GM12878 (cell line): Measurements from ENCODE around the gene ITPRIPL1. TPM values are rescaled to one million over a fixed set of nuclear protein-coding genes. Genes with fewer than 3 reads are reported as not detected.

Experiments used
- ATF2 ChIP-seq: IDR thresholded peaks from 2 replicates; pipeline ENCODE4 v1.6.1; 2012; ENCODE audit warnings: low read length, inconsistent platforms
- BHLHE40 ChIP-seq, 2 experiments: fragments of 450-650 bp in 1 of 2; IDR thresholded peaks; 2 replicates each; pipeline ENCODE4 v1.6.1; 2011 to 2017; ENCODE audit warnings: low read depth in 2 of 2, borderline replicate concordance in 1 of 2, improper control_type of control experiment in 1 of 2, low read length in 1 of 2, mild to moderate bottlenecking in 1 of 2
- BMI1 ChIP-seq: fragments of 450-650 bp; IDR thresholded peaks from 2 replicates; pipeline ENCODE4 v1.6.1; 2016; ENCODE audit warnings: mild to moderate bottlenecking, moderate library complexity, borderline replicate concordance
- BRCA1 ChIP-seq: IDR thresholded peaks from 2 replicates; pipeline ENCODE4 v1.6.1; 2011; ENCODE audit warnings: low read depth, low read length, improper control_type of control experiment
- CHD2 ChIP-seq: IDR thresholded peaks from 2 replicates; pipeline ENCODE4 v1.6.1; 2011; ENCODE audit warnings: low read depth, low read length, improper control_type of control experiment, borderline replicate concordance
- CTCF ChIP-seq, 3 experiments: IDR thresholded peaks in 2 of 3; conservative IDR thresholded peaks in 1 of 3; 2 replicates each; pipeline ENCODE4 v1.5.1; 2011; ENCODE audit warnings: low read depth in 3 of 3, low read length in 3 of 3, mild to moderate bottlenecking in 3 of 3, control low read depth in 2 of 3, moderate library complexity in 2 of 3, inconsistent platforms in 1 of 3, mixed read lengths in 1 of 3; ENCODE audit not compliant: control insufficient read depth in 2 of 3, insufficient read depth in 1 of 3; ENCODE audit errors: extremely low read depth in 1 of 3
- DPF2 ChIP-seq: fragments of 450-650 bp; IDR thresholded peaks from 2 replicates; pipeline ENCODE4 v1.6.1; 2017; ENCODE audit warnings: mild to moderate bottlenecking
- IKZF1 ChIP-seq: fragments of 450-650 bp; conservative IDR thresholded peaks from 2 replicates; pipeline ENCODE4 v1.6.1; 2017; ENCODE audit warnings: antibody characterized with exemption, mild to moderate bottlenecking
- MXI1 ChIP-seq: fragments of 150-350 bp; IDR thresholded peaks from 2 replicates; pipeline ENCODE4 v1.6.1; 2011; ENCODE audit warnings: low read depth, mild to moderate bottlenecking, inconsistent platforms, low read length, improper control_type of control experiment
- NKRF ChIP-seq: fragments of 450-650 bp; conservative IDR thresholded peaks from 2 replicates; pipeline ENCODE4 v1.6.1; 2017; ENCODE audit warnings: mild to moderate bottlenecking, moderate library complexity
- NR2C2 ChIP-seq: IDR thresholded peaks from 2 replicates; pipeline ENCODE4 v1.6.1; 2011; ENCODE audit warnings: borderline replicate concordance, low read depth; ENCODE audit not compliant: control insufficient read depth, insufficient read length
- PAX8 ChIP-seq: fragments of 450-650 bp; IDR thresholded peaks from 2 replicates; pipeline ENCODE4 v1.6.1; 2017; ENCODE audit warnings: mild to moderate bottlenecking, moderate library complexity
- POLR2A ChIP-seq: IDR thresholded peaks from 2 replicates; pipeline ENCODE4 v1.6.1; 2011; ENCODE audit warnings: low read depth, mild to moderate bottlenecking, low read length
- RUNX3 ChIP-seq: IDR thresholded peaks from 2 replicates; pipeline ENCODE4 v1.6.1; 2012; ENCODE audit warnings: low read length, inconsistent platforms
- SMAD1 ChIP-seq: fragments of 450-650 bp; IDR thresholded peaks from 2 replicates; pipeline ENCODE4 v1.6.1; 2018; ENCODE audit warnings: mild to moderate bottlenecking, low read depth; ENCODE audit not compliant: partially characterized antibody
- SPI1 ChIP-seq: IDR thresholded peaks from 2 replicates; pipeline ENCODE4 v1.6.1; 2011; ENCODE audit warnings: low read depth, mild to moderate bottlenecking, low read length, moderate library complexity, borderline replicate concordance; ENCODE audit not compliant: insufficient read depth
- STAT3 ChIP-seq: IDR thresholded peaks from 2 replicates; pipeline ENCODE4 v1.6.1; 2011; ENCODE audit warnings: low read depth, low read length, improper control_type of control experiment
- SUPT20H ChIP-seq: IDR thresholded peaks from 2 replicates; pipeline ENCODE4 v1.6.1; 2011; ENCODE audit warnings: low read depth, mild to moderate bottlenecking, low read length, moderate library complexity, borderline replicate concordance; ENCODE audit not compliant: control insufficient read depth
- TCF12 ChIP-seq: IDR thresholded peaks from 2 replicates; pipeline ENCODE4 v1.6.1; 2011; ENCODE audit warnings: low read depth, mild to moderate bottlenecking, low read length
- USF1 ChIP-seq: IDR thresholded peaks from 2 replicates; pipeline ENCODE4 v1.6.1; 2011; ENCODE audit warnings: borderline replicate concordance, low read depth, mild to moderate bottlenecking, moderate library complexity, mixed read lengths, low read length; ENCODE audit not compliant: insufficient read depth; ENCODE audit errors: extremely low read length
- ZBTB11 ChIP-seq: fragments of 450-650 bp; formaldehyde crosslinking; IDR thresholded peaks from 2 replicates; pipeline ENCODE4 v1.5.0; 2022; ENCODE audit warnings: mild to moderate bottlenecking, missing genetic modification characterization
- polyA plus RNA-seq, 11 experiments: library from polyadenylated mRNA; depleted of rRNA in 4 of 11; unstranded in 6 of 11; stranded (reverse) in 5 of 11; fragments of >200 nt; fragmentation: Nextera tagmentation in 4 of 11; fragmentation: Illumina TruSeq in 1 of 11; extraction: Ambion mirVana in 4 of 11; extraction: Trizol in 1 of 11; gene quantifications; 1 replicate in 1 of 11; 2 replicates in 10 of 11; pipeline versions ENCODE4 v1.2.1 to v1.2.3, GENCODE V29; 2011 to 2016; ENCODE audit warnings: inconsistent platforms in 2 of 11, missing spikeins in 2 of 11, low read depth in 1 of 11
- total RNA-seq, 4 experiments: library from RNA; depleted of rRNA in 3 of 4; stranded (reverse); fragments of >200 nt in 3 of 4; fragmentation: Illumina TruSeq in 1 of 4; extraction: Trizol in 1 of 4; gene quantifications; 2 replicates each; pipeline versions ENCODE4 v1.2.1 to v1.2.3, GENCODE V29; 2013 to 2021

Gene ITPRIPL1
- total and polyA plus RNA-seq, 10 of the 15 experiments (the other 5 are each of a cell fraction or from before 2014, with no cell fraction given), result 4.9 to 28.7 (median 14.3) TPM

GRCh38 chr2:96342085-96342484, 17.0 kb downstream of the ITPRIPL1 start (continued):
- TF ChIP-seq SPI1 (no peak), CTCF (IDR thresholded peaks at IDR 0.05 in 2 of 3, conservative IDR thresholded peaks at IDR 0.05 in 1 of 3; ENCODE audit: control insufficient read depth in 2 of 3, extremely low read depth in 1 of 3, insufficient read depth in 1 of 3, low read depth in 3 of 3, low read length in 3 of 3) (no peak), RUNX3 (peak; percentile 76; the same call in 1 of the 2 replicates), NR2C2 (no peak), SMAD1 (no peak), BMI1 (no peak), BHLHE40 (IDR thresholded peaks at IDR 0.05; ENCODE audit: borderline replicate concordance in 1 of 2, low read depth in 2 of 2, low read length in 1 of 2) (no peak), STAT3 (no peak; the same call in 1 of the 2 replicates), MXI1 (peak; percentile 23; the same call in 1 of the 2 replicates), ATF2 (peak; percentile 52; the same call in 1 of the 2 replicates), BRCA1 (no peak), DPF2 (0 out of 2 replicates have a peak, but pooled peaks have one; percentile 22), NKRF (no peak), IKZF1 (0 out of 2 replicates have a peak, but pooled peaks have one; percentile 19), TCF12 (no peak), PAX8 (no peak), ZBTB11 (CRISPR knock-in tag) (no peak), CHD2 (no peak), SUPT20H (no peak), USF1 (no peak), POLR2A (no peak)
